HG02642 (cell line): Measurements from ENCODE around the gene MYCN.

Experiments
- ATAC-seq: cut with Tn5 transposase; IDR thresholded peaks from one replicate; pipeline ENCODE4 v1.9.1; 2021; ENCODE audit warnings: mild to moderate bottlenecking; ENCODE audit not compliant: unreplicated experiment, poor library complexity

Gene MYCN

DNA sequence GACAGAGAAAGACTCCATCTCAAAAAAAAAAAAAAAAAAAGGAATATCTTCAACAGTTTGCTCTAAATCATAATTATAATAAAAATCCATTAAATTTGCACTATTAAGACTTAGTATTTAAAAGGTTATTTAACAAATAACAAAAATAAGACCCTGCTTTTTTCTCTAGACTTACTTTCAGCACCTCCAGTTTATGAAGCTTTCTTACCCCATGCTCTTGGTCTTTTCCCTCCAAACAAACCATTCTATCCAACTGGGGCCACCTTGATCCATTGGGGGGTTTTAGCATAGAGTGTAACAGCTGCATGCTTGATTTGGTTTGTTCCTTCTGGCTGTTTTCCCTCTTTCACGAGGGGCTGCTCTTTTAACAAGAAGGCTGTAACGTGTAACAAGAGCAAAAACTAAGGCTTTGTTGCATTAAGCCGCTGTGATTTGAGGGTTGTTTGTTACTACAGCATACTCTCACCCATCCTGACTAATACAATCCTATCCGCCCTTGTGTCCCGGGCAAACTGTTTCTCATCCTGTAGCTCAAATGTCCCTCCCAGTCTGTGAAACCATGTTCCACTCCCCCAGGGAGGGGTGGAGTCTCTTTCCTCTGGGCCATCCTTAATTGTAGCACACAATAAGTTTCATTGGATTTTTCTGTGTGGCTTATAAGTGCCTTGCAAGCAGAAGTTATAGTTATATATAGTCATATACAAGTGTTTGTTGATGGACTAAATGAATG is 9.6 kb upstream of the MYCN start:
- ATAC-seq: no peak

- no peak for ATAC-seq
Observed at GRCh38 chr2:15931319-15931890, 8.9 kb upstream of the MYCN start.

GRCh38 chr2:15931950-15932349 is 8.4 kb upstream of the MYCN start:
- no peak for ATAC-seq

DNA sequence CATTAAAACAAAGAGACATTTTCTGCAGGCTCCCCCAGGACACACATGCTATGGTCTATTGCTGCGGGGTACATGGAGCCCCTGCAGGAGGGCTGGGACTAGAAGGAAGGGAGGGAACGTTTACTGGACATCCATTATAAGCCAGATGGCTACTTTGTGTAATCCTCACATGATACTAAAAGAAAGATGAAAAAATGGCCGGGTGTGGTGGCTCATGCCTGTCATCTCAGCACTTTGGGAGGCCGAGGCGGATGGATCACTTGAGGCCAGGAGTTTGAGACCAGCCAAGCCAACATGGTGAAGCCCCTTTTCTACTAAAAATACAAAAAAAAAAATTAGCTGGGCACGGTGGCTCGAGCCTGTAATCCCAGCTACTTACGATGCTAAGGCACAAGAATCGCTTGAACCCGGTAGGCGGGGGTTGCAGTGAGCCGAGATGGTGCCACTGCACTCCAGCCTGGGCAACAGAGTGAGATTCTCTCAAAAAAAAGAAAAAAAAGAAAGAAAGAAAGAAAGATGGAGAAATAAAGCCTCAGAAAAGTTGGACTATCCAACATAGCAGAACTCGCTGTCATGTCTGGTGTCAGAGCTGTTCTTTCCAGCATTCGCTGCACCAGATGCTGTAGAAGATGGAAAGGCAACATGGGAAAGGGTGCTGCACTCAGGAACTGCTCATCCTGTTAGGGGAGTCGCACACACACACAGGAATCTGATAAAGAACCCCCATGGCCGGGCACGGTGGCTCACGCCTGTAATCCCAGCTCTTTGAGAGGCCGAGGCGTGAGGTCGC is 7.8 kb upstream of the MYCN start:
- ATAC-seq: no peak

DNA sequence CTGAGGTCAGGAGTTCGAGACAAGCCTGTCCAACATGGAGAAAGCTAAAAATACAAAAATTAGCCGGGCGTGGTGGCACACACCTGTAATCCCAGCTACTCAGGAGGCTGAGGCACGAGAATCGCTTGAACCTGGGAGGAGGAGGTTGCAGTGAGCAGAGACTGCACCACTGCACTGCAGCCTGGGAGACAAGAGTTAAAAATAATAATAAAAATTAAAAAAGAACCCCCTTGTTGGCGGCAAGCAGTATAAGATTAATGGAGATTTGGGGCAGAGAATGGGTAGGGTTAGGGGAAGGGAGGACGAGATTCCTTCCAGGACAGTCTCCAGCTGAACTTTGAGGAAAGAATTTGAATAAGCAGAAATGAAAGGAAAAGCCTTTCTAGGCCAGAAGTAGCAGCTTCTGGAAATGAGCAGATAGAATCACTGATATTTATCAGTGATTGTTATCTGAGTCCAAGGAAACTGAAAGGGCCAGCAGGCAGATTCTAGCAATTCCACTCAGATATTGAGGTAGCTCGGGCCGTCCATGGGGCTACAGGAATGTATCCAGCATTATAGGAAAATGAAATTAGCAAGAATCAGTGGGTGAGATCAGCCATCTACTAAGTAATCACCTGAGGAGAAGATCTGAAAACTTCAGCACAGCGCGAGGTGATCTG is 7.0 kb upstream of the MYCN start:
- no peak for ATAC-seq

DNA sequence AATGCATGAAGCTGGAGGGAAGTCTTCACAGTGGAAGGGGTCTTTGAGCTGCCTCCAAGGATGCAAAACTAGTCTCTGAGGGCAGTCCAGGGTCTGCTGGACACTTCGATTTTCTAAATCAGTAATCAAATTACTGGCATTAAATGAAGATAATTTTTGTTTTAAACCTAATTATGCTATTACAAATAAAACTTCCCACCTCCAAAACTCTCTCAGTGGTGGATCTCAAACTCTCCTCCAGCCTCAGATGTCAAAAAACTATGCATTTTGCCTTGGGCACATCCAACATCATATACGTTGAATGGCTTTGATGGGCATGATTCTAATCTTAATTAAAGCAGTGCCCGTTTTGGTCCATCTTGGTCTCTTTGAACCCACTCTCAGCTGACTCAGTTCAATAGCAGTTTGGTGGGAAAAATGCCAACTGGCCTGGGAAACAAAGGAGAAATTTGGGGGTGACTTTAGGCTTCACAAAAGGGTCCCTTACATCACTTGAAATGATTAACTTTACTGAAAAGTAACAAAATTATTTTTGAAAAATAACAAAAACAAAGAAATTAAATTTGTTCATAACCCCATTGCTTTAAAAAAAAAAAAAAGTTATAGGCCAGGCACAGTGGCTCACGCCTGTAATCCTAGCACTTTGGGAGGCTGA is 5.9 kb upstream of the MYCN start:
- no peak for ATAC-seq

- ATAC-seq: no peak
Observed at GRCh38 chr2:15935189-15935588, 5.2 kb upstream of the MYCN start.

DNA sequence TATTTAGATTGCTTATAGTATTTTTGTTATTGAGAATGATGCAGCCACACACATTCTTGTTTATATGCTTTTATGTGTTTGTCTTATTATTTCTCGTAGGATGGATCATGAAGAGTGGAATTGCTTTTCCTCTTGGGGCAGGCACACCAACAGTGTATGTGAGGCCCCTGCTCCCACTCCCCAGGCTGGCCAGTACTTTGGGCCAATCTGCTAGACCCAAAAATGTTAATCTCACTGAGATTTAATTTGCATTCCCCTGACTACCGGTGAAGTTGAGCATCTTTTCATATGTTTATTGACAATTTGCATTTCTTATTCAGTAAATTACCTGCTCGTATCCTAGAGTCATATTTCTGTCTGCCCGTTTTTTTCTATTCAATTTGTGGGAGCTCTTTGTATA is 4.7 kb upstream of the MYCN start:
- ATAC-seq: no peak

DNA sequence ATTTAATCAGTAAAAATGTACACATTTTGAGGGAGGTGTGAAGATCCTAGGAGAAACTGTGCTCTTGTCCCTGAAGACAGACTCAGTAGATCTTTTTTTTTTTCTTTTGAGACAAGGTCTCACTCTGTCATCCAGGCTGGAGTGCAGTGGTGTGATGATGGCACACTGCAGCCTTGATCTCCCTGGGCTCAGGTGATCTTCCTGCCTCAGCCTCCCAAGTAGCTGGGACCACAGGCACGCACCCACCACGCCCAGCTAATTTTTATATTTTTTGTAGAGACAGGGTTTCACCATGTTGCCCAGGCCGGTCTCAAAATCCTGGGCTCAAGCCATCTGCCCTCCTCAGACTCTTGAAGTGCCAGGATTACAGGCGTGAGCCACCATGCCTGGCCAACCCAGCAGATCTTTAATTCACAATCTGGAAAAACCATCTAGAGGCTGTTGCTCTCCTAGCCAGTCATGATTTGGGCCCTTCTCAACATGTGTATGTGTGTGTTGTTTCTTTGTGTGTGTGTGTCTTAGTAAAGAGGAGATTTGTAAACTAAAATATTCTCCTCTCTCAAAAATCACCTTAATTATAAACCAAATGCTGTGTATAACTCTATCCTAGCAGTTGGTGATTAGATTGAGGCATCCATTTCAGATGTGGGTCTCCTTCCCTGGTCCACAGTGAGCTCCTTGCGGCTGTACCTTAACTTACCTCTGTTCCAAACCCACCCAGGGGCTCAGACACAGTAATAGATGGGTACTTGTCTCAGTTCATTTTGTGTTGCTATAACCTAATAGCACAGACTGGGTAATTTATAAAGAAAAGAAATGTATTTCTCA is 3.9 kb upstream of the MYCN start:
- ATAC-seq: no peak

DNA sequence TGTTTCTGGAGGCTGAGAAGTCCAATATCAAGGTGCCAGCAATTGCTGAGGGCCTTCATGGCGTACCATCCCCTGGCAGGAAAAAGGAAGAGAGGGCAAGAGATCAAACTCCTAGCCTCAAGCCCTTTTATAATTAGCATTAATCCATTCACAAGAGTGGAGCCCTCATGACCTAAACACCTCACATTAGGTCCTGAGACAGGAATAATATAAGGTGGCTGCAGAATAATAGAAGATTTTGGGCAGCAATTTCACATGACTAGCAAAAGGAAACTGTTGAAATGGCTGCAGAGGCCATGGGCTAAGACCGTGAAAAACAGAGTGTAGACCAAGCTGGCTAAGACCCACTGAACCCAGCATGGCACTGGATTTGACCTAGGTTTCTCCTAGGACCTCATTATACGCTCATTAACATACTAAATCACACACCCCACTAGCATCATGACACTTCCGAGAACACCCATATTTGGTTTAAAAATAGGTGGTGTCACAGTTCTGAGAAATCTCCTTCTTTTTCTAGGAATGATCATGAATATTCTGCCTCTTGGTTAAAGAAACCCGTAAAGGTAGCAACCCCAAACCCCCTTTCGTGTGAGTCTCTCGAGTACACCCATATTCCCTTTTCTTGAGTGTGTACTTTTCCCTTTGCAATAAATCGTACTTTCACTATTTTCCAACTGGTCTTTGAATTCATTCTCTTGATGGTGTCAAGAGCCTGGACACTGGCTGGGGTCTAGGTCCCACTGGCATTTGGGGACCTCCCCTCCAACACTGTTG is 3.1 kb upstream of the MYCN start:
- no peak for ATAC-seq

DNA sequence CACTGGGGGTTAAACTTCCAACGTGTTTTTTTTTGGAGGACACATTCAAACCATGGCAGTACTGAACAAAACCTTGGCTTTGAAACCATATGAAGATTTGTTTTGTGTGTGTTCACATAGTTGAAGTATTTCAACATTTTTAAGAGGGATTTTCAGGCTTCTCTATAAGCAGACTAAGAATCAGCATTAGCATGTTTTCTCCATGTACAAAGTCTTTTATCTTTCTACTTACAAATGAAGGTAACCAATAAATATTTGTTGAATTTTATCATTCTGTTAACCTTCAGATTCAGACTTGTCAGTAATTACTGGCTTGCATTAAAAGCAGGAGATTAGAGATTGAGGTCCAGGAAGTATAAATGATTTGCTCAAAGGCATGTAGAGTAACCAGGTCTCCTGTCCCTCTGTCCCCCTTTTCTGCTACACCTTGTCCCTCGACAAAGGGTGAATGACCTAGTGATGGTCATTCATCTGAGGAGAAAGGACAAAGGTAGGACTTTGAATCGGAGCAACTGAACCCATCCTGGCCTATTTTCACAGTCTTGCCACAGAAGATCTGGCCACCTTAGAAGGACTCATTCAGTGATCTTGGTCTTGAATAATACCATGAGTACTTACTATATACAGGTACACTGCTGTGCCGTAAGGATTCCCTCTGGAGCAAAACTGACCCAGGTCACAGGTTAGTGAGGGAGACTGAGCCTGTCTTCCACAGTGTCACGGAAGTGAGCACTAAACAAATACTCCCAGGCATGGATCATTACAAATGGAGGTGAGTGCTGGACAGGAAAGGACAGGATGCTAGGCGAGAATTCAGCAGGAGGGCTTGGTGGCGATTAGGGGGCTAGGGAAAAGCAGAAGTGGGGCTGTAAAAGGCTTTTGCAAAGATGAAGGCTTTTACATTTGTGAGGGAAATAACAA is 2.2 kb upstream of the MYCN start:
- no peak for ATAC-seq

- no peak for ATAC-seq
Observed at GRCh38 chr2:15938803-15939555, 1.4 kb upstream of the MYCN start.

- ATAC-seq: peak; percentile 73
Observed at GRCh38 chr2:15939556-15939853, 845 bp upstream of the MYCN start.

DNA sequence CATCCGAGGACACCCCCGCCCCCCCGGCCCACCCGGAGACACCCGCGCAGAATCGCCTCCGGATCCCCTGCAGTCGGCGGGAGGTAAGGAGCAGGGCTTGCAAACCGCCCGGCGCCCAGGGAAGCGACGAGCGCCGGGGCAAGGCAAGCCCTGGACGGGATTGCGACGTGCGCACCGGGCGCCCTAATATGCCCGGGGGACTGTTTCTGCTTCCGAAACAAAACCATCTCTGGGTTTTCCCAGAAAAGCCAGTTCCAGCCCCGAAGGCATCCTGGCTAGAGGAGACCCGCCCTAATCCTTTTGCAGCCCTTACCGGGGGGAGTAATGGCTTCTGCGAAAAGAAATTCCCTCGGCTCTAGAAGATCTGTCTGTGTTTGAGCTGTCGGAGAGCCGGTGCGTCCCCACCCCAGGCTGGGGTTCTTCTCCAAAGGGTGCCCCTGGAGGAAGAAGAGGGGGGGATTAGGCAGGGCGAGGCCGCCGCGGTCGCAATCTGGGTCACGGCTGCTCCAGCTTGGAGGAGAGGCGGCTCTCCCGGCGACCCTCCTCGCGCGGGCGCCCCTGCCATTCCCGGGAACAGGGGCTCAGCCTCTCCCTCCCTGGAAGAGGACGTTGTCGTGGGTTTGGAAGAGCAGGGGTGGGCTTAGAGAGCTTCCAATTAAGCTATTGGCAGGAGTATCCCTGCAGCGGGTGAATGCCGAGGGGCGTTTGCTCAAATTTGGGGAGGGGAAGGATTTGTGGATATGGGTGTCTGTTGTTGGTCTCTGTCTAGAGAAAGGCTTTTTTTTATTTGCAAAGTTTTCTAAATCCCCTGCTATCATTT is 521 bp downstream of the MYCN start:
- no peak for ATAC-seq

- no peak for ATAC-seq
Observed at GRCh38 chr2:15941481-15941850, 1.1 kb downstream of the MYCN start.

DNA sequence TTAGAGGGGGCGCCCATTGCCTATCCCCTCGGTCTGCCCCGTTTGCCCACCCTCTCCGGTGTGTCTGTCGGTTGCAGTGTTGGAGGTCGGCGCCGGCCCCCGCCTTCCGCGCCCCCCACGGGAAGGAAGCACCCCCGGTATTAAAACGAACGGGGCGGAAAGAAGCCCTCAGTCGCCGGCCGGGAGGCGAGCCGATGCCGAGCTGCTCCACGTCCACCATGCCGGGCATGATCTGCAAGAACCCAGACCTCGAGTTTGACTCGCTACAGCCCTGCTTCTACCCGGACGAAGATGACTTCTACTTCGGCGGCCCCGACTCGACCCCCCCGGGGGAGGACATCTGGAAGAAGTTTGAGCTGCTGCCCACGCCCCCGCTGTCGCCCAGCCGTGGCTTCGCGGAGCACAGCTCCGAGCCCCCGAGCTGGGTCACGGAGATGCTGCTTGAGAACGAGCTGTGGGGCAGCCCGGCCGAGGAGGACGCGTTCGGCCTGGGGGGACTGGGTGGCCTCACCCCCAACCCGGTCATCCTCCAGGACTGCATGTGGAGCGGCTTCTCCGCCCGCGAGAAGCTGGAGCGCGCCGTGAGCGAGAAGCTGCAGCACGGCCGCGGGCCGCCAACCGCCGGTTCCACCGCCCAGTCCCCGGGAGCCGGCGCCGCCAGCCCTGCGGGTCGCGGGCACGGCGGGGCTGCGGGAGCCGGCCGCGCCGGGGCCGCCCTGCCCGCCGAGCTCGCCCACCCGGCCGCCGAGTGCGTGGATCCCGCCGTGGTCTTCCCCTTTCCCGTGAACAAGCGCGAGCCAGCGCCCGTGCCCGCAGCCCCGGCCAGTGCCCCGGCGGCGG is 1.7 kb downstream of the MYCN start:
- no peak for ATAC-seq
